H1 (cell line): ENCODE measurements around the gene CHST12. TPM values are rescaled to one million over a fixed set of nuclear protein-coding genes. Genes with fewer than 3 reads are reported as not detected.

Source experiments
- CTCF ChIA-PET: fragments of 300-600 bp; sonication (Branson Sonifier 250); formaldehyde crosslinking; loops from one replicate; lab custom pipeline; 2021; ENCODE audit not compliant: partially characterized antibody; lab: Charles Lee
- POLR2A ChIA-PET: fragments of 300-600 bp; sonication (Branson Sonifier 250); formaldehyde crosslinking; loops from one replicate; lab custom pipeline; 2021; ENCODE audit warnings: inconsistent platforms; ENCODE audit not compliant: partially characterized antibody; lab: Charles Lee
- DNase-seq, 2 experiments: peaks; one replicate each; pipeline versions ENCODE4 v3.0.0 to v3.0.0-alpha.2; 2010 to 2022; ENCODE audit warnings: low spot score in 2 of 2, low read depth in 1 of 2, mixed read lengths in 1 of 2
- FAIRE-seq: peaks from 2 replicates; lab custom pipeline; 2011; peaks lifted over from hg19 to GRCh38; lab: Jason Lieb, UNC
- H2AFZ ChIP-seq: 2 replicates; pipeline ENCODE4 v1.8.1; 2012; ENCODE audit warnings: low read length, inconsistent platforms
- H2AK5ac ChIP-seq: 2 replicates; pipeline ENCODE4 v1.6.1; 2013; ENCODE audit warnings: low read depth, low read length
- H2BK120ac ChIP-seq: replicated peaks from 2 replicates; pipeline ENCODE3; 2013; ENCODE audit warnings: low read depth, low read length, inconsistent platforms
- H2BK12ac ChIP-seq: 2 replicates; pipeline ENCODE4 v1.6.1; 2013; ENCODE audit warnings: low read depth, low read length
- H2BK15ac ChIP-seq: 2 replicates; pipeline ENCODE4 v1.6.1; 2013; ENCODE audit warnings: low read length
- H2BK20ac ChIP-seq: 2 replicates; pipeline ENCODE4 v1.6.1; 2013; ENCODE audit warnings: low read length
- H2BK5ac ChIP-seq: 2 replicates; pipeline ENCODE4 v1.6.1; 2013; ENCODE audit warnings: low read depth, low read length
- H3K14ac ChIP-seq: 2 replicates; pipeline ENCODE4 v1.6.1; 2013; ENCODE audit warnings: inconsistent platforms; ENCODE audit not compliant: insufficient read length
- H3K18ac ChIP-seq: 2 replicates; pipeline ENCODE4 v1.6.1; 2013; ENCODE audit warnings: low read length; ENCODE audit errors: extremely low read depth
- H3K23ac ChIP-seq: 2 replicates; pipeline ENCODE4 v1.6.1; 2013; ENCODE audit warnings: inconsistent platforms; ENCODE audit not compliant: insufficient read length
- H3K23me2 ChIP-seq: 2 replicates; pipeline ENCODE4 v1.6.1; 2013; ENCODE audit warnings: low read depth, low read length
- H3K27ac ChIP-seq: 2 replicates; pipeline ENCODE4 v1.6.1; 2011; ENCODE audit warnings: low read depth, low read length, inconsistent platforms
- H3K27me3 ChIP-seq, 4 experiments: replicated peaks in 1 of 4; 1 replicate in 1 of 4; 2 replicates in 3 of 4; pipeline versions ENCODE4 v1.6.1 to v1.8.1; 2011 to 2013; ENCODE audit warnings: low read length in 3 of 4, mild to moderate bottlenecking in 3 of 4, inconsistent platforms in 2 of 4, mixed read lengths in 2 of 4, moderate library complexity in 1 of 4; ENCODE audit not compliant: control insufficient read depth in 3 of 4, insufficient read depth in 3 of 4; ENCODE audit errors: extremely low read depth in 1 of 4
- H3K36me3 ChIP-seq, 4 experiments: 2 replicates each; pipeline versions ENCODE4 v1.6.1 to v1.8.1; 2011 to 2013; ENCODE audit warnings: mild to moderate bottlenecking in 4 of 4, low read length in 3 of 4, moderate library complexity in 2 of 4, control low read depth in 1 of 4, inconsistent platforms in 1 of 4; ENCODE audit not compliant: insufficient read depth in 4 of 4, control insufficient read depth in 2 of 4
- H3K4ac ChIP-seq: replicated peaks from 2 replicates; pipeline ENCODE3; 2013; ENCODE audit warnings: low read length, low read depth, mixed read lengths, inconsistent platforms; ENCODE audit not compliant: insufficient read length
- H3K4me1 ChIP-seq, 4 experiments: replicated peaks in 1 of 4; 1 replicate in 1 of 4; 2 replicates in 3 of 4; pipeline versions ENCODE4 v1.6.1 to v1.8.1; 2011 to 2013; ENCODE audit warnings: low read length in 3 of 4, inconsistent platforms in 2 of 4, mixed read lengths in 1 of 4; ENCODE audit not compliant: insufficient read depth in 4 of 4, control insufficient read depth in 3 of 4
- H3K4me2 ChIP-seq, 2 experiments: 2 replicates each; pipeline versions ENCODE4 v1.6.1 to v1.8.1; 2011 to 2013; ENCODE audit warnings: low read depth in 2 of 2, low read length in 2 of 2, control low read depth in 1 of 2, inconsistent platforms in 1 of 2, mild to moderate bottlenecking in 1 of 2; ENCODE audit not compliant: insufficient read depth in 1 of 2
- H3K4me3 ChIP-seq, 4 experiments: fragments of 200-600, 300-600 bp in 1 of 4; sonication (generic), shearing (Covaris generic), sonication (Bioruptor Twin) in 1 of 4; 2 replicates each; pipeline versions ENCODE4 v1.5.1 to v1.8.1; 2011 to 2016; ENCODE audit warnings: low read length in 4 of 4, low read depth in 3 of 4, control low read depth in 2 of 4, inconsistent platforms in 2 of 4, mild to moderate bottlenecking in 2 of 4, mixed read lengths in 1 of 4, moderate library complexity in 1 of 4; ENCODE audit not compliant: insufficient read depth in 2 of 4; ENCODE audit errors: extremely low read depth in 1 of 4
- H3K56ac ChIP-seq: replicated peaks from 2 replicates; pipeline ENCODE3; 2013; ENCODE audit warnings: low read depth, mild to moderate bottlenecking, mixed read lengths, low read length, inconsistent platforms; ENCODE audit not compliant: insufficient read length
- H3K79me1 ChIP-seq: 2 replicates; pipeline ENCODE4 v1.6.1; 2013; ENCODE audit warnings: low read depth, low read length, control low read depth
- H3K79me2 ChIP-seq, 2 experiments: 2 replicates each; pipeline versions ENCODE4 v1.6.1 to v1.8.1; 2012 to 2013; ENCODE audit warnings: low read length in 2 of 2, mild to moderate bottlenecking in 2 of 2, inconsistent platforms in 1 of 2; ENCODE audit not compliant: insufficient read depth in 2 of 2, control insufficient read depth in 1 of 2
- H3K9ac ChIP-seq, 4 experiments: replicated peaks in 1 of 4; 1 replicate in 1 of 4; 2 replicates in 3 of 4; pipeline versions ENCODE4 v1.6.1 to v1.8.1; 2011 to 2013; ENCODE audit warnings: low read depth in 3 of 4, low read length in 3 of 4, control low read depth in 2 of 4, mild to moderate bottlenecking in 2 of 4, moderate library complexity in 2 of 4, inconsistent platforms in 1 of 4; ENCODE audit errors: extremely low read depth in 1 of 4
- H3K9me3 ChIP-seq, 2 experiments: 2 replicates each; pipeline versions ENCODE4 v1.6.1 to v1.8.1; 2012 to 2013; ENCODE audit warnings: mild to moderate bottlenecking in 2 of 2, moderate library complexity in 2 of 2, control low read depth in 1 of 2, inconsistent platforms in 1 of 2, low read depth in 1 of 2, low read length in 1 of 2, mixed read lengths in 1 of 2; ENCODE audit not compliant: insufficient read depth in 2 of 2
- H4K20me1 ChIP-seq, 2 experiments: replicated peaks in 1 of 2; 2 replicates each; pipeline versions ENCODE3 to v1.8.1; 2011 to 2013; ENCODE audit warnings: inconsistent platforms in 2 of 2, low read length in 2 of 2, mild to moderate bottlenecking in 1 of 2; ENCODE audit not compliant: insufficient read depth in 2 of 2, control insufficient read depth in 1 of 2
- H4K5ac ChIP-seq: 2 replicates; pipeline ENCODE4 v1.6.1; 2013; ENCODE audit warnings: low read length, low read depth, mixed read lengths, inconsistent platforms; ENCODE audit not compliant: insufficient read length
- H4K8ac ChIP-seq: 2 replicates; pipeline ENCODE4 v1.8.0; 2013; ENCODE audit warnings: mild to moderate bottlenecking, moderate library complexity, low read length, inconsistent platforms; ENCODE audit not compliant: insufficient read depth; ENCODE audit errors: extremely low read depth
- H4K91ac ChIP-seq: replicated peaks from 2 replicates; pipeline ENCODE3; 2013; ENCODE audit warnings: low read length, mixed read lengths, inconsistent platforms; ENCODE audit not compliant: insufficient read length
- ATF2 ChIP-seq: IDR thresholded peaks from 2 replicates; pipeline ENCODE4 v1.6.1; 2012; ENCODE audit warnings: low read length, inconsistent platforms
- BACH1 ChIP-seq: IDR thresholded peaks from 2 replicates; pipeline ENCODE4 v1.6.1; 2012; ENCODE audit warnings: low read length, improper control_type of control experiment
- CHD1 ChIP-seq: IDR thresholded peaks from 2 replicates; pipeline ENCODE4 v1.6.1; 2012; ENCODE audit warnings: low read depth, low read length, improper control_type of control experiment
- E2F6 ChIP-seq: IDR thresholded peaks from 2 replicates; pipeline ENCODE4 v1.6.1; 2012; ENCODE audit warnings: inconsistent platforms
- FOSL1 ChIP-seq: IDR thresholded peaks from 2 replicates; pipeline ENCODE4 v1.6.1; 2011; ENCODE audit warnings: mild to moderate bottlenecking, low read depth, low read length, moderate library complexity; ENCODE audit not compliant: insufficient read depth
- GTF2F1 ChIP-seq: IDR thresholded peaks from 2 replicates; pipeline ENCODE4 v1.6.1; 2012; ENCODE audit warnings: low read depth, low read length, improper control_type of control experiment, borderline replicate concordance
- JUND ChIP-seq: IDR thresholded peaks from 2 replicates; pipeline ENCODE4 v1.6.1; 2011; ENCODE audit warnings: mild to moderate bottlenecking, improper control_type of control experiment, low read length
- KDM1A ChIP-seq: fragments of 200-600, 300-600 bp; sonication (generic); IDR thresholded peaks from 2 replicates; pipeline ENCODE4 v1.7.1; 2016; ENCODE audit warnings: mild to moderate bottlenecking, low read length, borderline replicate concordance
- KDM5A ChIP-seq: fragments of 200-600 bp; IDR thresholded peaks from 2 replicates; pipeline ENCODE4 v1.7.1; 2012; ENCODE audit warnings: mild to moderate bottlenecking, low read length, inconsistent platforms, mixed read lengths
- MAFK ChIP-seq: IDR thresholded peaks from 2 replicates; pipeline ENCODE4 v1.6.1; 2012; ENCODE audit warnings: low read depth, mild to moderate bottlenecking, improper control_type of control experiment, low read length
- SIX5 ChIP-seq: IDR thresholded peaks from 2 replicates; pipeline ENCODE4 v1.6.1; 2011; ENCODE audit warnings: mild to moderate bottlenecking, low read depth, low read length
- TBP ChIP-seq: IDR thresholded peaks from 2 replicates; pipeline ENCODE4 v1.6.1; 2011; ENCODE audit warnings: low read depth, low read length, improper control_type of control experiment
- WGBS, 2 experiments: shearing (Covaris generic) in 1 of 2; methylation state at CpG; one replicate each; pipeline versions ENCODE4 v1.1.6 to v1.1.7; 2013 to 2015; ENCODE audit warnings: low lambda C conversion rate in 2 of 2, mixed read lengths in 2 of 2, inconsistent platforms in 1 of 2, low coverage in 1 of 2, missing lambda C conversion rate in 1 of 2; ENCODE audit not compliant: insufficient replicate concordance in 2 of 2, insufficient coverage in 1 of 2, insufficient read length in 1 of 2; ENCODE audit errors: extremely low coverage in 1 of 2, missing lambda C conversion rate in 1 of 2; 5-methylcytosine and 5-hydroxymethylcytosine counted together
- polyA plus RNA-seq, 7 experiments: library from polyadenylated mRNA; depleted of rRNA in 3 of 7; stranded (reverse) in 5 of 7; unstranded in 2 of 7; fragments of >200 nt in 5 of 7; fragments of 200-250 nt in 2 of 7; gene quantifications; 1 replicate in 5 of 7; 2 replicates in 1 of 7; 4 replicates in 1 of 7; pipeline versions ENCODE4 v1.2.1 to v1.2.3, GENCODE V29; 2011 to 2013; ENCODE audit warnings: missing spikeins in 2 of 7, mixed read lengths in 2 of 7
- total RNA-seq: library from RNA; stranded (reverse); fragmentation: NEBNext Ultra II Directional; extraction: Animal tissue kit (Norgen Biotek cat#: 25700); gene quantifications from 2 replicates; pipeline ENCODE4 v1.2.1, GENCODE V29; 2021

Gene CHST12
- total and polyA plus RNA-seq, 2 of the 8 experiments (the other 6 are each of a cell fraction or from before 2014, with no cell fraction given) = 13.4 to 24.1 TPM

- Histone ChIP-seq H3K14ac (no peak overlapping the region), H4K20me1 (peaks cover 0 to 7% of the 10 kb centered on the region in 2 experiments), H4K91ac (no peak overlapping the region), H3K18ac (no peak overlapping the region), H3K23ac (no peak overlapping the region), H4K5ac (no peak overlapping the region), H3K9me3 (peaks cover 0 to 4% of the 10 kb centered on the region in 2 experiments; a peak in 1 of 4 replicates), H3K27ac (no peak overlapping the region), H2AK5ac (no peak overlapping the region), H3K4me3 (no peak overlapping the region), H4K8ac (peak overlapping the region; percentile 46; the same call in 1 of the 2 replicates), H2BK20ac (no peak overlapping the region), H3K4me1 (no peaks in the 10 kb centered on the region), H3K23me2 (no peaks in the 10 kb centered on the region), H3K79me1 (no peaks in the 10 kb centered on the region), H3K56ac (no peak overlapping the region), H3K36me3 (peaks cover 0 to 15% (median 4%) of the 10 kb centered on the region in 4 experiments; a peak in 5 of 8 replicates), H3K27me3 (no peaks in the 10 kb centered on the region), H2BK15ac (no peak overlapping the region), H2AFZ (no peak overlapping the region), H2BK120ac (no peak overlapping the region), H3K4ac (no peak overlapping the region), H3K4me2 (no peak overlapping the region), H3K79me2 (no peaks in the 10 kb centered on the region; a peak in 1 of 4 replicates), H3K9ac (no peak overlapping the region), H2BK12ac (no peak overlapping the region), H2BK5ac (no peak overlapping the region; the same call in 1 of the 2 replicates)
- ChIA-PET CTCF (interaction anchor here (0.6 to 14.6 kb wide), 2 partner anchors 13 to 154 kb away, joined by 3 to 119 read pairs; no protein-coding TSS in a partner anchor), POLR2A (interaction anchor here (1.3 to 1.8 kb wide), 2 partner anchors 11 to 12 kb away, joined by 3 to 5 read pairs; no protein-coding TSS in a partner anchor)
- FAIRE-seq = no peak
- 92% methylated on average over 7 of the region's 7 CpGs; no CpG with 5 or more reads in 1 of the 2 experiments for WGBS, 2 experiments
- DNase-seq = no peak
- TF ChIP-seq TBP (no peak), KDM1A (no peak), E2F6 (no peak), JUND (no peak), GTF2F1 (no peak), ATF2 (no peak), MAFK (no peak), KDM5A (no peak), SIX5 (no peak), FOSL1 (no peak), CHD1 (no peak), BACH1 (no peak)
Measured at GRCh38 chr7:2438186-2438585, 34.8 kb downstream of the CHST12 start.
